ENCODE measurements around the gene LBX2. TPM values are rescaled to one million over a fixed set of nuclear protein-coding genes. Genes with fewer than 3 reads are reported as not detected.

The LBX2 gene
- total and polyA plus RNA-seq, 9 of the 15 experiments (the other 6 are each of a cell fraction or from before 2014, with no cell fraction given) = 0.39 to 6.2 (median 1.8) TPM; not detected in 1

GRCh38 chr2:74482801-74483674, 16.4 kb downstream of the LBX2 start, which contains the start of the genes CCDC142 and TTC31 (continued):
- peak; percentile 76; the same call in 1 of the 2 replicates for TF ChIP-seq ARID4B (CRISPR knock-in tag; IDR thresholded peaks at IDR 0.05)
- peak; percentile 88 for TF ChIP-seq SUPT5H (IDR thresholded peaks at IDR 0.05)
- TF ChIP-seq TOE1 (IDR thresholded peaks at IDR 0.05; ENCODE audit: borderline replicate concordance) = peak; percentile 83
- no peak for TF ChIP-seq TOE1 (CRISPR knock-in tag; IDR thresholded peaks at IDR 0.05; ENCODE audit: borderline replicate concordance, low read depth)
- TF ChIP-seq TEAD1 (CRISPR knock-in tag; IDR thresholded peaks at IDR 0.05) = peak; percentile 27 to 58; a peak in 1 of 4 replicates
- no peak for TF ChIP-seq ZC3H4 (CRISPR knock-in tag; IDR thresholded peaks at IDR 0.05; ENCODE audit: borderline replicate concordance)
- no peak for TF ChIP-seq FOXP1 (CRISPR knock-in tag; IDR thresholded peaks at IDR 0.05)
- TF ChIP-seq SMC3 (conservative IDR thresholded peaks at IDR 0.05; ENCODE audit: insufficient read depth, low read depth, low read length) = peak; percentile 83
- TF ChIP-seq JUND (IDR thresholded peaks at IDR 0.05; ENCODE audit: borderline replicate concordance, low read depth, low read length) = peak; percentile 59; the same call in 1 of the 2 replicates
- peak; percentile 14; the same call in 2 of the 3 replicates for TF ChIP-seq JUND (tag; IDR thresholded peaks at IDR 0.05; ENCODE audit: borderline replicate concordance, low read depth, low read length)
- TF ChIP-seq TCF3 (CRISPR knock-in tag; IDR thresholded peaks at IDR 0.05) = peak; percentile 7; the same call in 1 of the 2 replicates
- 0 out of 2 replicates have a peak, but pooled peaks have one; percentile 57 for TF ChIP-seq GTF2E2 (tag; IDR thresholded peaks at IDR 0.05)
- TF ChIP-seq CHD2 (IDR thresholded peaks at IDR 0.05; ENCODE audit: low read depth, low read length) = no peak
- no peak for TF ChIP-seq ZC3H8 (IDR thresholded peaks at IDR 0.05)
- TF ChIP-seq PTBP1 (IDR thresholded peaks at IDR 0.05; ENCODE audit: low read depth, low read length) = no peak
- 0 out of 2 replicates have a peak, but pooled peaks have one; percentile 11 for TF ChIP-seq NR1H2 (CRISPR knock-in tag; IDR thresholded peaks at IDR 0.05)
- no peak for TF ChIP-seq ZNF780A (CRISPR knock-in tag; IDR thresholded peaks at IDR 0.05)
- TF ChIP-seq ATF6 (CRISPR knock-in tag; IDR thresholded peaks at IDR 0.05) = peak; percentile 78; the same call in 1 of the 2 replicates
- no peak for TF ChIP-seq TAF15 (IDR thresholded peaks at IDR 0.05; ENCODE audit: low read depth, low read length)
- TF ChIP-seq ESRRA (IDR thresholded peaks at IDR 0.05; ENCODE audit: borderline replicate concordance, low read depth) = peak; percentile 21; the same call in 1 of the 2 replicates
- 0 out of 2 replicates have a peak, but pooled peaks have one; percentile 24 for TF ChIP-seq SPI1 (IDR thresholded peaks at IDR 0.05; ENCODE audit: borderline replicate concordance, low read depth, low read length)
- peak; percentile 84 for TF ChIP-seq TBP (optimal IDR thresholded peaks at IDR 0.05; ENCODE audit: low read depth, low read length)
- no peak for TF ChIP-seq ZNF175 (CRISPR knock-in tag; IDR thresholded peaks at IDR 0.05; ENCODE audit: low read depth)

Measured in K562 (cell line).